HG03064 (cell line): ENCODE measurements around the gene EPHB2.

Source experiments
- ATAC-seq: cut with Tn5 transposase; IDR thresholded peaks from one replicate; pipeline ENCODE4 v1.9.1; 2021; ENCODE audit warnings: low read depth; ENCODE audit not compliant: unreplicated experiment

EPHB2 gene

GRCh38 chr1:22875241-22875640, 164.6 kb downstream of the EPHB2 start:
- ATAC-seq, result no peak

- no peak for ATAC-seq
Observed at GRCh38 chr1:22875841-22876240, 165.2 kb downstream of the EPHB2 start.

GRCh38 chr1:22876359-22877111, 165.9 kb downstream of the EPHB2 start:
- no peak for ATAC-seq

- no peak for ATAC-seq
Observed at GRCh38 chr1:22877112-22877915, 166.7 kb downstream of the EPHB2 start.

- no peak for ATAC-seq
Observed at GRCh38 chr1:22877980-22878379, 167.3 kb downstream of the EPHB2 start.

- ATAC-seq, result no peak
Observed at GRCh38 chr1:22878626-22879025, 168.0 kb downstream of the EPHB2 start.

GRCh38 chr1:22879445-22879844, 168.8 kb downstream of the EPHB2 start:
- no peak for ATAC-seq

GRCh38 chr1:22880174-22880601, 169.5 kb downstream of the EPHB2 start:
- ATAC-seq, result no peak

GRCh38 chr1:22883406-22883805, 172.8 kb downstream of the EPHB2 start:
- no peak for ATAC-seq

GRCh38 chr1:22884806-22885530, 174.3 kb downstream of the EPHB2 start:
- no peak for ATAC-seq

- no peak for ATAC-seq
Observed at GRCh38 chr1:22886211-22886610, 175.6 kb downstream of the EPHB2 start.

GRCh38 chr1:22887491-22887890, 176.9 kb downstream of the EPHB2 start:
- ATAC-seq, result no peak

GRCh38 chr1:22888320-22889075, 177.9 kb downstream of the EPHB2 start:
- ATAC-seq, result no peak

GRCh38 chr1:22889213-22889827, 178.7 kb downstream of the EPHB2 start:
- ATAC-seq, result no peak

GRCh38 chr1:22892789-22893188, 182.2 kb downstream of the EPHB2 start:
- no peak for ATAC-seq

GRCh38 chr1:22893292-22893691, 182.7 kb downstream of the EPHB2 start:
- ATAC-seq, result no peak

- ATAC-seq, result no peak
Observed at GRCh38 chr1:22895357-22895756, 184.7 kb downstream of the EPHB2 start.

- no peak for ATAC-seq
Observed at GRCh38 chr1:22896184-22896583, 185.5 kb downstream of the EPHB2 start.

- no peak for ATAC-seq
Observed at GRCh38 chr1:22900451-22900850, 189.8 kb downstream of the EPHB2 start.

- no peak for ATAC-seq
Observed at GRCh38 chr1:22903113-22903512, 192.5 kb downstream of the EPHB2 start.
